GM12878 (cell line): ENCODE measurements around the gene CRELD2. TPM values are rescaled to one million over a fixed set of nuclear protein-coding genes. Genes with fewer than 3 reads are reported as not detected.

Experiments
- BACH1 ChIP-seq: fragments of 450-650 bp; IDR thresholded peaks from 2 replicates; pipeline ENCODE4 v1.6.1; 2017; ENCODE audit warnings: mild to moderate bottlenecking, borderline replicate concordance
- CBX3 ChIP-seq: fragments of 200-600 bp; sonication (generic); IDR thresholded peaks from 2 replicates; pipeline ENCODE4 v1.6.1; 2016; ENCODE audit warnings: low read depth, borderline replicate concordance
- CHD2 ChIP-seq: IDR thresholded peaks from 2 replicates; pipeline ENCODE4 v1.6.1; 2011; ENCODE audit warnings: low read depth, low read length, improper control_type of control experiment, borderline replicate concordance
- DPF2 ChIP-seq: fragments of 450-650 bp; IDR thresholded peaks from 2 replicates; pipeline ENCODE4 v1.6.1; 2017; ENCODE audit warnings: mild to moderate bottlenecking
- FOS ChIP-seq: IDR thresholded peaks from 3 replicates; pipeline ENCODE4 v1.6.1; 2011; ENCODE audit warnings: borderline replicate concordance; ENCODE audit not compliant: insufficient read length; ENCODE audit errors: extremely low read depth
- KDM1A ChIP-seq: fragments of 200-600 bp; sonication (generic); IDR thresholded peaks from 2 replicates; pipeline ENCODE4 v1.6.1; 2016; ENCODE audit warnings: borderline replicate concordance
- MTA2 ChIP-seq: fragments of 450-650 bp; IDR thresholded peaks from 2 replicates; pipeline ENCODE4 v1.6.1; 2016; ENCODE audit warnings: low read depth, mild to moderate bottlenecking, moderate library complexity
- MYC ChIP-seq: IDR thresholded peaks from 2 replicates; pipeline ENCODE4 v1.6.1; 2011; ENCODE audit warnings: mild to moderate bottlenecking, low read length, moderate library complexity, inconsistent platforms; ENCODE audit not compliant: insufficient read depth, insufficient replicate concordance, insufficient read length, severe bottlenecking
- NFXL1 ChIP-seq: fragments of 450-650 bp; IDR thresholded peaks from 2 replicates; pipeline ENCODE4 v1.6.1; 2017; ENCODE audit warnings: antibody characterized with exemption, mild to moderate bottlenecking, borderline replicate concordance
- NR2C1 ChIP-seq: fragments of 450-650 bp; IDR thresholded peaks from 2 replicates; pipeline ENCODE4 v1.6.1; 2017; ENCODE audit warnings: antibody characterized with exemption, mild to moderate bottlenecking, moderate library complexity
- PAX5 ChIP-seq: IDR thresholded peaks from 2 replicates; pipeline ENCODE4 v1.6.1; 2011; ENCODE audit warnings: low read depth, low read length, borderline replicate concordance
- SIN3A ChIP-seq: IDR thresholded peaks from 2 replicates; pipeline ENCODE4 v1.6.1; 2012; ENCODE audit warnings: low read depth, low read length, improper control_type of control experiment
- SPI1 ChIP-seq: IDR thresholded peaks from 2 replicates; pipeline ENCODE4 v1.6.1; 2011; ENCODE audit warnings: low read depth, mild to moderate bottlenecking, low read length, moderate library complexity, borderline replicate concordance; ENCODE audit not compliant: insufficient read depth
- SREBF1 ChIP-seq: IDR thresholded peaks from 2 replicates; pipeline ENCODE4 v1.6.1; 2012; ENCODE audit warnings: mild to moderate bottlenecking, low read length
- SUZ12 ChIP-seq: fragments of 200-600 bp; sonication (generic); IDR thresholded peaks from one replicate; pipeline ENCODE4 v1.6.1; 2018; ENCODE audit warnings: antibody characterized with exemption, mild to moderate bottlenecking; ENCODE audit not compliant: unreplicated experiment
- TCF3 ChIP-seq: IDR thresholded peaks from 2 replicates; pipeline ENCODE4 v1.6.1; 2012; ENCODE audit warnings: low read depth, mild to moderate bottlenecking, low read length, borderline replicate concordance; ENCODE audit not compliant: insufficient read depth
- YBX1 ChIP-seq: fragments of 450-650 bp; IDR thresholded peaks from 2 replicates; pipeline ENCODE4 v1.6.1; 2016; ENCODE audit warnings: antibody characterized with exemption
- polyA plus RNA-seq, 11 experiments: library from polyadenylated mRNA; depleted of rRNA in 4 of 11; unstranded in 6 of 11; stranded (reverse) in 5 of 11; fragments of >200 nt; fragmentation: Nextera tagmentation in 4 of 11; fragmentation: Illumina TruSeq in 1 of 11; extraction: Ambion mirVana in 4 of 11; extraction: Trizol in 1 of 11; gene quantifications; 1 replicate in 1 of 11; 2 replicates in 10 of 11; pipeline versions ENCODE4 v1.2.1 to v1.2.3, GENCODE V29; 2011 to 2016; ENCODE audit warnings: inconsistent platforms in 2 of 11, missing spikeins in 2 of 11, low read depth in 1 of 11
- total RNA-seq, 4 experiments: library from RNA; depleted of rRNA in 3 of 4; stranded (reverse); fragments of >200 nt in 3 of 4; fragmentation: Illumina TruSeq in 1 of 4; extraction: Trizol in 1 of 4; gene quantifications; 2 replicates each; pipeline versions ENCODE4 v1.2.1 to v1.2.3, GENCODE V29; 2013 to 2021
- TF ChIP-seq, protein P1 (sequence below): fragments of 450-650 bp; formaldehyde crosslinking; IDR thresholded peaks from 2 replicates; pipeline ENCODE4 v1.4.0; 2020; ENCODE audit warnings: mild to moderate bottlenecking, moderate library complexity
- TF ChIP-seq, protein P2 (sequence below): fragments of 450-650 bp; IDR thresholded peaks from 2 replicates; pipeline ENCODE4 v1.6.1; 2017; ENCODE audit warnings: antibody characterized with exemption, mild to moderate bottlenecking, moderate library complexity
- TF ChIP-seq, protein P3 (sequence below): fragments of 450-650 bp; IDR thresholded peaks from 2 replicates; pipeline ENCODE4 v1.6.1; 2014; ENCODE audit warnings: mild to moderate bottlenecking
- TF ChIP-seq, protein P4 (sequence below): IDR thresholded peaks from 2 replicates; pipeline ENCODE4 v1.6.1; 2012; ENCODE audit warnings: low read depth, low read length, improper control_type of control experiment

CRELD2 gene
- total and polyA plus RNA-seq, 10 of the 15 experiments (the other 5 are each of a cell fraction or from before 2014, with no cell fraction given), result 9.4 to 111 (median 25.9) TPM

DNA sequence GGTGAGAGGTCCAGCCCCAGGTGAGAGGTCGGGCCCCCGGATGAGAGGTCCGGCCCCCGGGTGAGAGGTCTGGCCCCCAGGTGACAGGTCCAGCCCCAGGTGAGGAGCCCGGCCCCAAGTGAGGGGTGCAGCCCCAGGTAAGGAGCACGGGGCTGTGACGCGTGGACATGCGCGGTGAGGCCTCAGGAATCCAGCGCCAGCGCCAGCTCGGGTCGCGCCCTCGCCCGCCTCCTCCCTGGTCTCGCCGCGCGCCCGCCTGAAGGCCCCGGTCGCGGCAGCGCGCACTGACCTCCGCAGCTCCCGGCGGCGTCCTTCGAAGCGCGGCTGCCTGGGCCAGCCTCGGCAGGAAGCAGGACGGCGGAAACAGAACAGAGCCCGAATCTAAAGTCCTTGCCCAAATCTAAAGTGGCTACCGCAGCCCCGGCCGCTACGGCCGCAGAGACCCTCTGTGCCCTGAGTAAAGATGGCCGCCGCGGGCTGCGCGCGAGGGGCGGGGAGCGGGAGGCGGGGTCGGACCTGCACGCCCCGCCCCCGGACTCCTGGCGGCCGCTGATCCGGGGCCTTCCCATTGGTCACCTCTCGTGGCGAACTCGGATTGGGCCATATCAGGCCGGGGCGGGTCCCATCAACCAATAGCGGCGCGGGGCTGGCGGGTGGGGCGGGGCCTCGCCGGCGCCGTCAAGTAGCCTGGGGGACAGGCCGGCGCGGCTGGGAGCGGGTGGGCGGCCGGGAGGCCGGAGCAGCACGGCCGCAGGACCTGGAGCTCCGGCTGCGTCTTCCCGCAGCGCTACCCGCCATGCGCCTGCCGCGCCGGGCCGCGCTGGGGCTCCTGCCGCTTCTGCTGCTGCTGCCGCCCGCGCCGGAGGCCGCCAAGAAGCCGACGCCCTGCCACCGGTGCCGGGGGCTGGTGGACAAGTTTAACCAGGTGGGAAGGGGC lies at the start of gene CRELD2, which contains the start of gene ALG12 (continued):
- TF ChIP-seq, protein P1, sequence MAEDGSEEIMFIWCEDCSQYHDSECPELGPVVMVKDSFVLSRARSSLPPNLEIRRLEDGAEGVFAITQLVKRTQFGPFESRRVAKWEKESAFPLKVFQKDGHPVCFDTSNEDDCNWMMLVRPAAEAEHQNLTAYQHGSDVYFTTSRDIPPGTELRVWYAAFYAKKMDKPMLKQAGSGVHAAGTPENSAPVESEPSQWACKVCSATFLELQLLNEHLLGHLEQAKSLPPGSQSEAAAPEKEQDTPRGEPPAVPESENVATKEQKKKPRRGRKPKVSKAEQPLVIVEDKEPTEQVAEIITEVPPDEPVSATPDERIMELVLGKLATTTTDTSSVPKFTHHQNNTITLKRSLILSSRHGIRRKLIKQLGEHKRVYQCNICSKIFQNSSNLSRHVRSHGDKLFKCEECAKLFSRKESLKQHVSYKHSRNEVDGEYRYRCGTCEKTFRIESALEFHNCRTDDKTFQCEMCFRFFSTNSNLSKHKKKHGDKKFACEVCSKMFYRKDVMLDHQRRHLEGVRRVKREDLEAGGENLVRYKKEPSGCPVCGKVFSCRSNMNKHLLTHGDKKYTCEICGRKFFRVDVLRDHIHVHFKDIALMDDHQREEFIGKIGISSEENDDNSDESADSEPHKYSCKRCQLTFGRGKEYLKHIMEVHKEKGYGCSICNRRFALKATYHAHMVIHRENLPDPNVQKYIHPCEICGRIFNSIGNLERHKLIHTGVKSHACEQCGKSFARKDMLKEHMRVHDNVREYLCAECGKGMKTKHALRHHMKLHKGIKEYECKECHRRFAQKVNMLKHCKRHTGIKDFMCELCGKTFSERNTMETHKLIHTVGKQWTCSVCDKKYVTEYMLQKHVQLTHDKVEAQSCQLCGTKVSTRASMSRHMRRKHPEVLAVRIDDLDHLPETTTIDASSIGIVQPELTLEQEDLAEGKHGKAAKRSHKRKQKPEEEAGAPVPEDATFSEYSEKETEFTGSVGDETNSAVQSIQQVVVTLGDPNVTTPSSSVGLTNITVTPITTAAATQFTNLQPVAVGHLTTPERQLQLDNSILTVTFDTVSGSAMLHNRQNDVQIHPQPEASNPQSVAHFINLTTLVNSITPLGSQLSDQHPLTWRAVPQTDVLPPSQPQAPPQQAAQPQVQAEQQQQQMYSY (CRISPR knock-in tag), result no peak
- no peak for TF ChIP-seq SREBF1
- TF ChIP-seq KDM1A, result no peak
- TF ChIP-seq SUZ12, result no peak
- peak; percentile 84 for TF ChIP-seq NR2C1
- peak; percentile 69; the same call in 1 of the 2 replicates for TF ChIP-seq CHD2
- no peak for TF ChIP-seq YBX1
- TF ChIP-seq FOS, result peak; percentile 35
- no peak; the same call in 1 of the 2 replicates for TF ChIP-seq SIN3A
- peak; percentile 53 for TF ChIP-seq DPF2
- TF ChIP-seq, protein P2, sequence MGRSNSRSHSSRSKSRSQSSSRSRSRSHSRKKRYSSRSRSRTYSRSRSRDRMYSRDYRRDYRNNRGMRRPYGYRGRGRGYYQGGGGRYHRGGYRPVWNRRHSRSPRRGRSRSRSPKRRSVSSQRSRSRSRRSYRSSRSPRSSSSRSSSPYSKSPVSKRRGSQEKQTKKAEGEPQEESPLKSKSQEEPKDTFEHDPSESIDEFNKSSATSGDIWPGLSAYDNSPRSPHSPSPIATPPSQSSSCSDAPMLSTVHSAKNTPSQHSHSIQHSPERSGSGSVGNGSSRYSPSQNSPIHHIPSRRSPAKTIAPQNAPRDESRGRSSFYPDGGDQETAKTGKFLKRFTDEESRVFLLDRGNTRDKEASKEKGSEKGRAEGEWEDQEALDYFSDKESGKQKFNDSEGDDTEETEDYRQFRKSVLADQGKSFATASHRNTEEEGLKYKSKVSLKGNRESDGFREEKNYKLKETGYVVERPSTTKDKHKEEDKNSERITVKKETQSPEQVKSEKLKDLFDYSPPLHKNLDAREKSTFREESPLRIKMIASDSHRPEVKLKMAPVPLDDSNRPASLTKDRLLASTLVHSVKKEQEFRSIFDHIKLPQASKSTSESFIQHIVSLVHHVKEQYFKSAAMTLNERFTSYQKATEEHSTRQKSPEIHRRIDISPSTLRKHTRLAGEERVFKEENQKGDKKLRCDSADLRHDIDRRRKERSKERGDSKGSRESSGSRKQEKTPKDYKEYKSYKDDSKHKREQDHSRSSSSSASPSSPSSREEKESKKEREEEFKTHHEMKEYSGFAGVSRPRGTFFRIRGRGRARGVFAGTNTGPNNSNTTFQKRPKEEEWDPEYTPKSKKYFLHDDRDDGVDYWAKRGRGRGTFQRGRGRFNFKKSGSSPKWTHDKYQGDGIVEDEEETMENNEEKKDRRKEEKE, result no peak
- TF ChIP-seq MYC, result no peak
- TF ChIP-seq MTA2, result no peak
- no peak for TF ChIP-seq NFXL1
- TF ChIP-seq, protein P3, sequence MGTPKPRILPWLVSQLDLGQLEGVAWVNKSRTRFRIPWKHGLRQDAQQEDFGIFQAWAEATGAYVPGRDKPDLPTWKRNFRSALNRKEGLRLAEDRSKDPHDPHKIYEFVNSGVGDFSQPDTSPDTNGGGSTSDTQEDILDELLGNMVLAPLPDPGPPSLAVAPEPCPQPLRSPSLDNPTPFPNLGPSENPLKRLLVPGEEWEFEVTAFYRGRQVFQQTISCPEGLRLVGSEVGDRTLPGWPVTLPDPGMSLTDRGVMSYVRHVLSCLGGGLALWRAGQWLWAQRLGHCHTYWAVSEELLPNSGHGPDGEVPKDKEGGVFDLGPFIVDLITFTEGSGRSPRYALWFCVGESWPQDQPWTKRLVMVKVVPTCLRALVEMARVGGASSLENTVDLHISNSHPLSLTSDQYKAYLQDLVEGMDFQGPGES, result peak; percentile 67
- TF ChIP-seq, protein P4, sequence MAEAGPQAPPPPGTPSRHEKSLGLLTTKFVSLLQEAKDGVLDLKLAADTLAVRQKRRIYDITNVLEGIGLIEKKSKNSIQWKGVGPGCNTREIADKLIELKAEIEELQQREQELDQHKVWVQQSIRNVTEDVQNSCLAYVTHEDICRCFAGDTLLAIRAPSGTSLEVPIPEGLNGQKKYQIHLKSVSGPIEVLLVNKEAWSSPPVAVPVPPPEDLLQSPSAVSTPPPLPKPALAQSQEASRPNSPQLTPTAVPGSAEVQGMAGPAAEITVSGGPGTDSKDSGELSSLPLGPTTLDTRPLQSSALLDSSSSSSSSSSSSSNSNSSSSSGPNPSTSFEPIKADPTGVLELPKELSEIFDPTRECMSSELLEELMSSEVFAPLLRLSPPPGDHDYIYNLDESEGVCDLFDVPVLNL, result peak; percentile 25; the same call in 1 of the 2 replicates
- TF ChIP-seq BACH1, result peak; percentile 83
- no peak for TF ChIP-seq SPI1
- TF ChIP-seq CBX3, result no peak
- peak; percentile 25; the same call in 1 of the 2 replicates for TF ChIP-seq PAX5
- TF ChIP-seq TCF3, result no peak
